ENCODE results near the gene OR6Y1.

OR6Y1 gene

GRCh38 chr1:158509471-158510156, 44.6 kb downstream of the OR6Y1 start:
- DNase-seq = peak in 1 of 42 donors; percentile 7
- intact Hi-C loops (cut with DNase I) = no loop called here

GRCh38 chr1:158507511-158507910, 46.7 kb downstream of the OR6Y1 start:
- intact Hi-C loops (cut with DNase I) = no loop called here
- DNase-seq = no peak

GRCh38 chr1:158506369-158506987, 47.7 kb downstream of the OR6Y1 start:
- intact Hi-C loops (cut with DNase I) = no loop called here
- peak in 22 of 42 donors; percentile 4 to 68 (median 18) for DNase-seq

GRCh38 chr1:158496374-158496773, 57.8 kb downstream of the OR6Y1 start:
- intact Hi-C loops (cut with DNase I) = no loop called here

GRCh38 chr1:158494796-158495195, 59.4 kb downstream of the OR6Y1 start:
- intact Hi-C loops (cut with DNase I) = no loop called here

More at GRCh38 chr1:158496374-158496773, 57.8 kb downstream of the OR6Y1 start:
- peak in 2 of 42 donors; percentile 9 to 26 for DNase-seq

More at GRCh38 chr1:158494796-158495195, 59.4 kb downstream of the OR6Y1 start:
- no peak for DNase-seq
